Fibroblast of peridontal ligament (primary cell): ENCODE data around the gene LMBRD1.
A peak's percentile ranks its signal among the peaks of the same experiment; 100 is the strongest.
"Not testable (repeated sequence)": the region's sequence is repeated elsewhere in the genome, so short reads cannot be mapped to it uniquely, and the experiment has no call there.

Experiments used
- DNase-seq: peaks from one replicate; pipeline ENCODE4 v3.0.0-alpha.2; 2010; ENCODE audit errors: extremely low read depth

LMBRD1 gene

DNA sequence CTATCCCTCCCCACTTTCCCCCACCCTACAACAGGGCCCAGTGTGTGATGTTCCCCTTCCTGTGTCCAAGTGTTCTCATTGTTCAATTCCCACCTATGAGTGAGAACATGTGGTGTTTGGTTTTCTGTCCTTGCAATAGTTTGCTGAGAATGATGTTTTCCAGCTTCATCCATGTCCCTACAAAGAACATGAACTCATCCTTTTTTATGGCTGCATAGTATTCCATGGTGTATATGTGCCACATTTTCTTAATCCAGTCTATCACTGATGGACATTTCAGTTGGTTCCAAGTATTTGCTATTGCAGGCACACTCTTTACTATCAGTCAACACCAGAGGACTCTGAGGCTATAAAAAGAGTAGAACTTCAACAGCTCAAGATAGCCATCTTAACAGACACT lies 2.0 kb upstream of the LMBRD1 start:
- not testable (repeated sequence) for DNase-seq

DNA sequence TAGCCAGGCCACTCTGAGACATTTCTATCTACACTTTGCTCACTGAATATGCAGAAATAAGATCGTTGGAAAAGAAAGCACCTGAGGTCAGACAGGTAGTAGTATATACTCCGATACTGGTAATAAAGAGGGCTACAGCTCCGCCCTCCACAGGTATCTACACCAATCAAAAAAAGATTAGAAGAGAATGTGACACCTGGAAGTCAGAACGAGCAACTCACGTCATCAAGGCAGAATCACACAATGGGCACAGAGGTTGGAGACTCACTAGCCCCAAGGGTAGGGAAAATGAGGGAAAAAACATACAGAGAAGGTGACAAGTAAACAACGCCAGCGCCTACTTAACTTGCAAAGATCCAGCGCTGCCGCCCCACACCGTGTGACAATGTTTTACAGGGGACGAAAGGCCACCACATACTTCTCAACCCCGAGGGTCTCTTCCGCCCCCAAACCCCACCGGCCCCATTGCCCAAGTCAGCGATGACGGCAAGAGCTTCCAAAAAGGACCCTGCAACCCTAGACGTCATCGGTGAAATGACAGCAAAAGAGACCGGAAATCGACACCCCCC lies 653 bp downstream of the LMBRD1 start:
- peak; percentile 44 for DNase-seq

DNA sequence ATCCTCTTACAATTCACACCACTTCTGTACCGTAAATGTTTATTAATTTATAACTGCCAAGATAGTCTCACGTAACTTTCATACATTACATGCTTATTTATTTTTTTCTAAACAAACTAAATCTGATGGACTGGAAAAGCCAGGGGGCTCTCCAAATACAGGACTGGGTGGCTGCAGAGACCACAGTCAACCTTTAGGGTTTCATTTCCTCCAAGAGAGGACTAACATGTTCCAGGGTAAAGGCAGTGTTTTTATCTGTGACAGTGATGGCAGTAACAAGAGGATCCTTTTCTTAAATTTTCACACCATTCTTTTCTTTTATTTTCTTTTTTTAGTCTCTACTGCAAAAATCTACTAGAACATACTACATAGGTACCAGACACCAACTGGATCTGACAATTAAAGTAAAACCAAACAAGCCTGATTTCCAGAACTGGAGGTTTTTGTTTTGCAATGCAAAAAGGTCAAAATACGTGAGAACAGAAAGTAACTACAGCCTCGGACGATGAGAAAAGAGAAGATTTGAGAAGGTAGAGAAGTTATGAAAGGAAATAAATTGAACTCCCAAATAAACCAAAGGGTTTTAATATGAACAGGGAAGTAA lies 1.2 kb downstream of the LMBRD1 start:
- peak; percentile 18 for DNase-seq

DNA sequence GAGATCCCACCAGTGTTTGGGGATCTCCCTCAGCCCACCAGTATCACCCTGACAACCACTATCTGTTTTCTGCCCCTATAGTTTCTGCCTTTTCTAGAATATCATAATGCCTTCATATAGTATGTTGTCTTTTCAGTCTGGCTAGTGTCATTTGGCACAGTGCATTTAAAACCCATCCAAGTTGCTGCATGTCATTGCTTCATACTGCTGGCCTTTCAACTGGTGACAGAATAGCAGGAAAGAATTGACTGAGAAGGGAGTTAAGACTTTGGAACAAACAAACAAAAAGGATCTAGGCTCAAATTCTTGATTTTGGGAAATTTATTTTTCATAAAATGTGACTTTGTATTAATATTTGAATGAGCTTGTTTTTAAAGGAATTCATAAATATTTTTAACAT lies 4.5 kb downstream of the LMBRD1 start:
- DNase-seq: no peak

DNA sequence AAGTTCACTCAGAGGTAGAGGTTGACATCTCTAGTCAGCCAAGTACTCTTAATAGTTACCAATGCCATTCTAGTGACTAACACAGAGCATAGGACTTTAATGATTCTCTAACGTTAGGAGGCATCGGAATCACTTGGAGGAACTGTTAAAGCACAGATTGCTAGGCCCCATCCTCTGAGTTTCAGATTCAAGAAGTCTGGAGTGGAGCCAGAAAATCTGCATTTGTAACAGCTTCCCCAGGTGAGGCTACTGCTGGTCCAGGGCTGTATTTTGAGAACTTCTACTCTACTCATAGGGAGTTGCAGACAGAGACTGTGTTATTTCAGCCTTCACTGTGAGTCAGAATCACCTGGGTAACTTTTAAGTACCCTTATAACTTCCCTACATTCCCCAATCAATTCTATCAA lies 5.7 kb downstream of the LMBRD1 start:
- DNase-seq: no peak

DNA sequence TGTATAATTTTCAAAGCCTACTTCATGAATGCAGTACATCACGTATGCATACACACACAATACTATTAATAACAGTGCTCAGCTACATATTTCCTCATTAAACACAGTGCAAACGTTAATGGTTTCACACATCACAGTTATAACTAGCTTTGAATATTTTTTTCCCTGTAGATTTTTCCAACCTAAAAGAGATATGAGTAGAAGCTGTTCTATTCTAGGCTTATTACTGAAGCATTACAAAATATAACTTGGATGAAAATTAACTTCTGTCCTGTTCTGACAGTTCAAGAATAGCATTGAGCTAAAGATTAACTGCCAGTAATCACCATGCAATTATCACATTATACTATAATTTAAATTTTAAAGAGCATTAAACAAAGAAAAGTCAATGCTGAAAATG lies 6.2 kb downstream of the LMBRD1 start:
- no peak for DNase-seq

DNA sequence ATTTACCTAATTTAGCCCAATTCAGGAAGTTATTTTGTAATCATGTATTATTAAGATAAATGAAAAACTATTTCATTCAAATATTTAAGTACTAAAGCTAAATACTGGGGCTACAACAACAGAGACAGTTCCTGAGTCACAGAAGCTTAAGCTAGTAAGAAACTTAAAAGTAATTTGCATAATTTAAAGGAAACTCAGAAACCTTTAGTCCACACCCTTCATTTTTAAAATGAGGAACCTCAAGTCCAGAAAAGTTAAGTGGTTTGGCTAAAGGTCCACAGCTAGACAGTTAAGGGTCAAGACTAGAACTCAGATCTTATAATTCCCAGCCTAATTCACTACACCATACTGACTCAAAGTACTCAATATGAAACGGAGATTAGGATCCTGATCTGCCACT lies 7.2 kb downstream of the LMBRD1 start:
- no peak for DNase-seq

DNA sequence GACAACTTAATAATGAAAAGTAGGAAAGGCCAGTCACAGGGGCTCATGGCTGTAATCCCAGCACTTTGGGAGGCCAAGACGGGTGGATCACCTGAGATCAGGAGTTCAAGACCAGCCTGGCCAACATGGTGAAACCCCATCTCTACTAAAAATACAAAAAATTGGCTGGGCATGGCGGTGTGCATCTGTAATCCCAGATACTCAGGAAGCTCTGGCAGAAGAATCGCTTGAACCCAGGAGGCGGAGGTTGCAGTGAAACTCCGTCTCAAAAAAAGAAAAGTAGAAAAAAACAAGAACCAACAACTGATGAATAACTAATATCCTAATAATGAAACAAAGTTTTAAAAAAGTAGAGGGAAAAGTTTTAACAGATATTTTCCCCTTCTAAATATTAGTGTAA lies 9.4 kb downstream of the LMBRD1 start:
- DNase-seq: not testable (repeated sequence)

DNA sequence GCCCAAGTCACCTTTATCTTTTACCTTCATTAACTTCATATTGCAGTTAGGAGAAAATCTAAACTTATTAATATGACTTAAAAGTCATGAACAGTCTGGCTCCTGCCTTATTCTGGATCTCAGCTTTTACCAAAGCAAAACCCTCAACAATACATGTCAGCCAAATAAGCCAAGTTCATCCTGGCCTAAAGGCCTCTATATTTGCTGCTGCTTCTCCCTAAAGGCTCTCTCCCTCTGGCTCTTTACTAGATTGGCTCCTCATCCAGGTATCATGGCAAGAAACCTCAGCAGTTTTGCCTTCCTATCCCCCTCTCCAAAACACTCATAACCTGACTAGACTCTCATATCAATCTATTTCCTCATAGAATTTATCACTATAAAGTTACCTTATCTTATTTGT lies 11.1 kb downstream of the LMBRD1 start:
- no peak for DNase-seq

DNA sequence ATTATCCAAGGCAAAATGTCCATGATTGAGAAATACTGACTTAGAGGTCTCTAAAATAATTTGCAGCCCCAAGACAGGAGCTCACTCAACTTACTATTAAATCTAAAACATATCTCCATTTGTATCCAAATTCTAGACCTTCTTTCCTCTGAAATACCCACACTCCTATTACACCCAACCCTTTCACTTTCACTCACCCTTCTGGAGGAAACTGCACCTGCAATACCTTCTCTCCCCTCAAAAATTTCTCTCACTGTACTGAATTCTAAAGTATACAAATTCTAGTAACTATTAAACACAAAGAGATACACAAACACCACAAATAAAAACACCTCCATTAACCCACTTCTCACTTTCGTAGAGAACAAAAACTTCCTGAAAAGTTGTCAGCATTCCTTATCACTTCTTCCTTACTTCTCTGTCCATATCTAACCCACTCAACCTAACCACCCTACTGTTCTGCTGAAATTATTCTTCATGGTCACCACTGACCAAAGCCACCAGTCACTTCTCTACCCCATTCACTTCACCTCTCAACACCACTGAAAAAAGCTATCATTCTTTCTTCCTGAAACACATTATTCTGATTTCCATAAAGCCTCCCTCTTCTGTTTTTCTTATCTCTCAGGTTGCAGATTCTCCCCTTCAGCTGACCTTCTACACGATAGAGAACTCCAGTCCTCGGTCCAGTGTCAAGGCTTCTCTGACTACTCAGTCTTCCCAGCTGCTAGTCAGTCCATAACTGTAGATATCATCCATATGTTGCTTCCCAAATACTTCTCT lies 12.0 kb downstream of the LMBRD1 start:
- DNase-seq: no peak

DNA sequence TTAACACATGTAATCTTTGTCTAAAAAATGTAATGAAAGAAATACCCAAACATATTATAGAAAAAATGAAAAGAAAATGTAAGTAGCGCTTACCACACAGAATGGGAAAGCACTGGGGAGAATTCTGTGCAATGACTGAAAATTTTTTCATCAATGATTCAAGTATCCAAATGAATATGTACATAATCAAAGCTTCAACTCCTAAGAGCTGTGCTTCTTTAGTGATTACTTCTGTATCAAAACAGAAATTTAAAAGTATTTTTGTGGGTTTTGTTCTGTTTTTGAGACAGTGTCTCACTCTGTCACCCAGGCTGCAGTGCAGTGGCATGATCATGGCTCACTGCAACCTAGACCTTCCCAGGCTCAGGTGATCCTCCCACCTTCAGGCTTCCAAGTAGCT lies 13.7 kb downstream of the LMBRD1 start:
- DNase-seq: no peak

DNA sequence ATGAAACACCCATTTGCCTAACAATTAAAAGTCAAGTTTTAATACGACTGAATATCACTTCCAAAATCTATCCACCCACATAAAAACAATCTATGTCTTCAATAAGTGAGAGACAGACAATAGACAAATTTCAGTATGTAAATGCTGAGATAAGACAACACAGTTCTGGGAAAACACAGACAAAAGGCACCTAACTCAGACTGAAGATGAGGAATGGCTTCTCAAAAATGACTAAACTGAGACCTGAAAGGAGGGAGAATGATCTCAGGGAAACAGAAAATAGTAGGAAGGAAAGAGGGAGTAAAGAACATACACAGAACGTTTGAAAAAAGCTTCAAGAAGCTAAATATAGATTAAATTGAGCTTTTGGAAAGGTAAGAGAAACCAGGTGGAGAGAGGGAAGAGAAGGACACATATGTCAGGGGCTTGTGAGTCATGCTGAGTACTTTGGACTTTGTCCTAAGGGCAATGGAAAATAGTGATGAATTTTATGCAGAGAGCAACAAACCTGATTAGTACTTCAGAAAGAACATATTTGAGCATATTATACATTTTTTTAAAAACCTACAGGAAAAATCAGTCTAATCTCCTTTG lies 16.1 kb downstream of the LMBRD1 start:
- DNase-seq: no peak

DNA sequence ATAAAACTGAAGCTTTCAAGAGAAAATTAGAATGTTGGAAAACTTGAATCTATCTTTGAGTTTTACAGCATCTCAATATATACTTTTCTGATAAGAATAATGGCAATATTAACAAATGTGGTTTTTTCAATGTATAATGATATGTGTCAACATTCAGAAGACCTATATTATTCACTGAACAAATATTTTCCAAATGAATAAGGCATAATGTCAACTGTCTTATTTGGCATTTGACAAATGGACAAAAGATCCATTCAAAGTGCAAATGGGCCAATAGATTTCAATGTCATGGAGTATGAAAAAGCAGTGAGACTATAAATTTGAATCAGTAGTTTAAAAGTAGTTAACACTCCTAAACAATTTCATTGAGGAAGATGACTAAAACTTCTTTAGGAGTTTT lies 20.9 kb downstream of the LMBRD1 start:
- DNase-seq: no peak

DNA sequence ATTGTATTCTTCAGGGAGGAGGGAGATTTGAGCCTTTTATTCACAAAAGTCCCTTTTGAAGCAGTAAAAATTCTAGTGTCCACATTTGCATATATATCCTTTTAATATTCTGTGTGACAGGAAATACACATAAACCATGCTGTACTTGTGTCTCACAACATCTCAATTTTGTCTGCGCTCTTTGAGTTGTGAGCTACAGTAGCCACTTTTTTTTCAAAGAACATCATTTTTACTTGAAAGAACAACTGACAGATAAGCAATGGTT lies 21.3 kb downstream of the LMBRD1 start:
- DNase-seq: no peak

DNA sequence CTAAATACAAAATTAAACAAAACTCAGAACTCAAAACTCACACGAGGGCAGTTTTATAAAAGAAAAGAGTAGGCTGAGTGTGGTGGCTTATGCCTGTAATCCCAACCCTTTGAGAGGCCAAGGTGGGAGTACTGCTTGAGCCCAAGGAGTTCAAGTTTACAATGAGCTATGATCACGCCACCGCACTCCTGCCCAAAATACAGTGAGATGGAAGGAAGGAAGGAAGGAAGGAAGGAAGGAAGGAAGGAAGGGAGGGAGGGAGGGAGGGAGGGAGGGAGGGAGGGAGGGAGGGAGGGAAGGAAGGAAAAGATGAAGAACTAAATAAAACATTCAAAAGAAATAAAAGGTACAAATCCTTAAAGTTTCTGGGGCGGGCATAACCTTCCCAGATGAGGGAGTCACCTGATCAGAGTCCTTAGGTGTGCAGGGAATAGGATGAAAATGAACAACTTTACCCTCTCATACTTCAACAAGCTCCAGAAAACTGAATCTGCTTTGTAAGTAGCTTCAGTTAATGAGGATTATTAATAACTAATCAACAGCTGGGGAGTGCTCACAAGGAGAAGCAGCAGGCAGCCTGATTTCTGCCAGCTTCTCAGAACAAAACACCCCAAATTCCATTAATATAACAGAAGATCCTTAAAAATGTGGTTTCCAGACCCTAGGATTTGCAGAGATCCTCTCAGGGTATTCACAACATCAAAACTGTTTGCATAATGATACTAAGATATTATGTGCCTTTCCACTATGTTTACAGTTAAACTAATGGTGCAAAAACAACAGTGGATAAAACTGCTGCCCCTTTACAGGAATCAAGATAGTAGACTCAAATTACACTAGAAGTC lies 21.8 kb downstream of the LMBRD1 start:
- DNase-seq: no peak

DNA sequence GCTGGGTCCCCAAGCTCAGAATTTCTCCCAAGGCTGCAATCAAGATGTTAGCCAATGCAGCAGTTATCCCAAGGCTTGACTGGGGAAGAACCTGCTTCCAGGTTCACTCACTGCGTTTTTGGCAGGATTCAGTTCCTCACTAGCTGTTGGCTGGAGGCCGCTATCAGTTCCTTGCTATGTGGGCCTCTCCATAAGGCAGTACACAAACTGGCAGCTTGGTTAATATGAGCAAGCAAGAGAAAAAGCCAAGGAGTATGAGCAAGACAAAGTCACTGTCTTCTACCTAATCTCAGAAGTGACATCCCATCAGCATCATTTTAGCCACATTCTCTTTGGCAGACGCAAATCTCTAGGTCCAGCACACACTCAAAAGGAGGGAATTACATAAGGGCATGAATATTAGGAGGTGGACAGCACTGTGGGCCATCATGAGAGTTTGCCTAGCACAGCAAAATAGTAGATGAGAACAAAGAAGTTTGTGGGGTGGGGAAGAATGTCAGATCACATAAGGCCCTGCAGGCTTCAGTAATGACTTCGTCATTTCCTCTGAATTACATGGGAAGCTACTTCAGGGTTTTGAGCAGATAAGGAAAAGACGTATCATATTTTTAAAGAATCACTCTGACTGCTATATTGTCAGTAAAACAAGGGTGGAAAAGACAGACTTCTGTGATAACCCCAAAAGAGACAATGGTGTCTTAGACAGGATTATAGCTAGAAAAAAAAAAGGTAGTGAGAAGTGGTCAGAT lies 25.5 kb downstream of the LMBRD1 start:
- DNase-seq: no peak

DNA sequence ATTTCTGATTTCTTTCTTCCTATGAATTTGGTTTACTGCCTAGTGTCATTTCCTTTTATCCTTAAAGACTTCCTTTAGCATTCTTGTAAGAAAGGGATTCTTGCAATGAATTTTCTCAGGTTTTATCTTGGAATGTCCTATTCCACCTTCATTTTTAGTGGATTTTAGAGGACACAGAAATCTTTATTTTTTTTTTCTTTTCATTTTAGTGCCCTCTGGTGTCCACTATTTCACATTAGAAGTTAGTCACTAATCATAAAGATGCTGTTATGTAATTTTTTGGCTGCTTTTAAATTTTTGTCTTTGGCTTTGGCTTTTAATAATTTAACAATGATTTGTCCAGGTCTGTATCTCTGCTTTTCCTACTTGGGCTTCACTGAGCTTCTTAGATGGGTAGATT lies 28.1 kb downstream of the LMBRD1 start:
- DNase-seq: peak; percentile 18

DNA sequence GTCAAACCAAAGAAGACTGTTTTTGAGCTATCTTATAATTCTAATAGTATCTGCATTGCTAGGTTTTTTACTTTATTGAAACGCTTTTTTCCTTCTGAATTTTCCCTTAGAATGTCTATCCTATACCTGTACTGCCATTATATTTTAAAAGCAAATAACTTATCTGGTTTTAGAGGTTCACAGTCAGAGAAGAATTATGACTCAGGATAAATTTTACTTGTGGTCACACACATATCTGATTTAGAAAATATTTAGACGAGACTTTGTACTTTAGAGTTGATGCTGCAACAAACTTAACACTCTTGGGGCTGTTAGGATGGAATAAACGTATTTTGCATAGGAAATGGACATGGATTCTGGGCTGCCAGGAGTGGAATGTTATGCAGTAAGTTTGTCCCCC lies 33.0 kb downstream of the LMBRD1 start:
- DNase-seq: no peak

DNA sequence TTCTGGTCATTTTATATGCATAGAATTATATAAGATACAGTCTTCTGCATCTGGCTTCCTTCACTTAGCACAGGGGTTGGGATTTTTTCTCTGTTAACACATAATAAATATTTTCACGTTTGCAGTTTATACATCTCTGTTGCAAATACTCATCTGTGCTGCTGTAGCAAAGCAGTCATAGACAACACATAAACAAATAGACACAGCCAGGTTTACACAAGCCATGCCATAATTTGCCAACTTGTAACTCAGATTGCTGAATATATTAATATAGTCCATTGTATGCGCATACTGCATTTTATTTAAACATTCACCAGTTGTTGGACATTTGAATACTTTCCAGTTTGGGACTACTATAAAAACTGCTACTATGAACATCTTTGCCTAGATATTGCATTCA lies 35.0 kb downstream of the LMBRD1 start:
- DNase-seq: no peak

DNA sequence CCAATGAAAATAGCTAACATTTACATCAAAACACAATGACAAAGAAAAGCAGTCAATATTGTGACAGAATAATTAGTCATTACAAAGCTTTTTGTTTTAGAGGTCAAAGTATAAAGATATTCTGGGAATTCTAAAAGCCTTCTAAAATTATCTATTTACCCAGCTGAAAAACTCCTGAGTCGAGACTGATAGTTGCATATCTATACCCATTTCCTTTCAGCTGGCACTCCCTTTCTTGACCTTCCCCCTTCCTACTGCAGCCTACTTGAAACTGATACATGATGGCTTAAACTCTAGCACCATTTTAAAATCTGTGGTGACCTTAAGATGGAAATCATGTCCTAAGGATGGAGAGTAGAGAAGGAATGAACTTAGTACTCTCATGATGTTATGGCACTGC lies 38.6 kb downstream of the LMBRD1 start:
- no peak for DNase-seq

DNA sequence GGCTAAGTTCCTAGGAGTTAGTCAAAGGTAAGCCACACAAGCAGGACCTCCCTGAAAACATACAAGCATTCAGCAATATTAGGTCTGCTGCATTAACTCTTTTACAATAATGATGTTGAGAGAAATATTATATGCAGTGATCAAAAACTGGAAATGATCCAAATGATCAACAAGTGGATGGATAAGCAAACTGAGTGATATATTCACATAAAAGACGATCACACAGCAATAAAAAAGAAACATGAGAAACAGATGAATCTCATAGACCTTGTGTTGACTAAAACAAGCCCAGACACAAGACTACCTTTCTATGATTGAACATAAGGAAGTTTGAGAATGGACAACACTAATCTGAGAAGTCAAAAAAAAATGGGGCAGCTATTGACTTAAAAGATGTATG lies 39.9 kb downstream of the LMBRD1 start:
- DNase-seq: no peak

DNA sequence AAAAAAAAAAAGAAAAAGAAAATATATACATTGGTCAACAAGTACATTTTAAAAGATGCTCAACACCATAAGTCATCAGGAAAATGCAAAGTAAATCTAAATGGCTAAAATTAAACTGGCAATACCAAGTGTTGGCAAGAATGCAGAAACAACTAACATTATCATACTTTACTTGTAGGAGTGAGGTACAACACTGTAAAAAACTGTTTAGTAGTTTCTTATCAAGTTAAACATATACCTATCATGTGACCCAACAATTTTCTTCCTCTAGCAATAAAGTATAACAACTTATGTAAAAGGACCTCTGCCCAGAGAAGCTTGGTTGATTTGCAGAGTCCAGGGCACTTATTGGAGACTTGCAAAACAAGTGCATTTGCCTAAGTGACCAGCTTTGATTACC lies 40.4 kb downstream of the LMBRD1 start:
- no peak for DNase-seq
